Measurements from ENCODE around the gene BCOR. TPM values are rescaled to one million over a fixed set of nuclear protein-coding genes. Genes with fewer than 3 reads are reported as not detected.

BCOR gene
- total RNA-seq, 4 donors from 2014 or later: 12.0 to 20.1 (median 17.4) TPM

GRCh38 chrX:40016749-40017148 is 81.0 kb downstream of the BCOR start:
- 53 to 71% methylated on average over 1 to 2 of the region's 2 CpGs for WGBS, 2 donors
- H3K27me3 ChIP-seq: no peaks in the 10 kb centered on the region
- intact Hi-C loops (cut with DNase I): no loop called here

DNA sequence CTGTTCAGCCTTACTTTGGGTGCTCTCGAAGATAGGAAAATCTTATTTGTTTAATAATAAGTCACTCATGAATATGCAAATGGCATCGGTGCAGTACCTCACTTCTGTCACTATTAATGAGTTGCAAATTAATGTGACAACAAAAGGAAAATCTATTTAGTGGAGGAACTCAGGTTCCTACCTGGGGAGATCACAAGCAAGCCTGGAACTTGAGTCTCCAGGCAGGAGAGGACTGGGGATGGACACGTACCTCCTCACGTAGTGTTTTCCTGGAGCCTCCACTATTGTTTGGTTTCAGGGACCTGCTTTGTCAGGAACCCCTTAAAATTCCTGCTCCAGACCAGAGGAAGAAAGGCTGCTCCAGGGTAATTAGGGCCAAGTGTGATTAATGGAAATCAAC is 82.1 kb downstream of the BCOR start:
- intact Hi-C loops (cut with DNase I): no loop called here
- H3K36me3 ChIP-seq: no peaks in the 10 kb centered on the region
- H3K9me3 ChIP-seq: peaks cover 0 to 4% (median 0%) of the 10 kb centered on the region in 3 donors
- no peak overlapping the region for H3K4me3 ChIP-seq
- TF ChIP-seq POLR2A (IDR thresholded peaks at IDR 0.05): no peak
- TF ChIP-seq, protein P1, sequence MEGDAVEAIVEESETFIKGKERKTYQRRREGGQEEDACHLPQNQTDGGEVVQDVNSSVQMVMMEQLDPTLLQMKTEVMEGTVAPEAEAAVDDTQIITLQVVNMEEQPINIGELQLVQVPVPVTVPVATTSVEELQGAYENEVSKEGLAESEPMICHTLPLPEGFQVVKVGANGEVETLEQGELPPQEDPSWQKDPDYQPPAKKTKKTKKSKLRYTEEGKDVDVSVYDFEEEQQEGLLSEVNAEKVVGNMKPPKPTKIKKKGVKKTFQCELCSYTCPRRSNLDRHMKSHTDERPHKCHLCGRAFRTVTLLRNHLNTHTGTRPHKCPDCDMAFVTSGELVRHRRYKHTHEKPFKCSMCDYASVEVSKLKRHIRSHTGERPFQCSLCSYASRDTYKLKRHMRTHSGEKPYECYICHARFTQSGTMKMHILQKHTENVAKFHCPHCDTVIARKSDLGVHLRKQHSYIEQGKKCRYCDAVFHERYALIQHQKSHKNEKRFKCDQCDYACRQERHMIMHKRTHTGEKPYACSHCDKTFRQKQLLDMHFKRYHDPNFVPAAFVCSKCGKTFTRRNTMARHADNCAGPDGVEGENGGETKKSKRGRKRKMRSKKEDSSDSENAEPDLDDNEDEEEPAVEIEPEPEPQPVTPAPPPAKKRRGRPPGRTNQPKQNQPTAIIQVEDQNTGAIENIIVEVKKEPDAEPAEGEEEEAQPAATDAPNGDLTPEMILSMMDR (IDR thresholded peaks at IDR 0.05): no peak
- peaks cover 9 to 25% (median 14%) of the 10 kb centered on the region in 3 donors for H3K4me1 ChIP-seq
- H3K27ac ChIP-seq: no peak overlapping the region
- H3K27me3 ChIP-seq: no peaks in the 10 kb centered on the region
- no peak for DNase-seq
- 73 to 84% methylated on average over 4 of the region's 4 CpGs for WGBS, 2 donors

More at GRCh38 chrX:40016749-40017148, 81.0 kb downstream of the BCOR start:
- Histone ChIP-seq H3K36me3 (no peaks in the 10 kb centered on the region), H3K27ac (no peak overlapping the region), H3K4me1 (peaks cover 9 to 19% (median 10%) of the 10 kb centered on the region in 3 donors), H3K4me3 (no peak overlapping the region), H3K9me3 (peaks cover 0 to 4% (median 0%) of the 10 kb centered on the region in 3 donors)
- DNase-seq: no peak
- no peak for TF ChIP-seq POLR2A (IDR thresholded peaks at IDR 0.05)
- TF ChIP-seq, protein P1 (IDR thresholded peaks at IDR 0.05): no peak

GRCh38 chrX:40013266-40014195 is 84.2 kb downstream of the BCOR start:
- intact Hi-C loops (cut with DNase I): no loop called here
- TF ChIP-seq, protein P1 (IDR thresholded peaks at IDR 0.05): no peak
- TF ChIP-seq POLR2A (IDR thresholded peaks at IDR 0.05): peak in 1 of 4 donors; percentile 43
- Histone ChIP-seq H3K4me1 (peaks cover 9 to 36% (median 17%) of the 10 kb centered on the region in 3 donors), H3K27ac (peak overlapping the region; percentile 88 to 96 (median 92)), H3K27me3 (peaks cover 0 to 8% (median 0%) of the 10 kb centered on the region in 4 donors), H3K36me3 (no peaks in the 10 kb centered on the region), H3K4me3 (peak overlapping the region; percentile 44 to 72 (median 60)), H3K9me3 (peaks cover 0 to 4% (median 0%) of the 10 kb centered on the region in 3 donors)
- no peak for DNase-seq
- WGBS, 2 donors: 0% methylated on average over 4 of the region's 76 CpGs; no CpG with 5 or more reads in 1 of the 2 donors

GRCh38 chrX:40012868-40013265 is 84.9 kb downstream of the BCOR start:
- TF ChIP-seq, protein P1 (IDR thresholded peaks at IDR 0.05): no peak
- no peak for TF ChIP-seq POLR2A (IDR thresholded peaks at IDR 0.05)
- WGBS, 2 donors: 34% methylated on average over 5 of the region's 35 CpGs; no CpG with 5 or more reads in 1 of the 2 donors
- intact Hi-C loops (cut with DNase I): no loop called here
- Histone ChIP-seq H3K4me1 (peaks cover 9 to 39% (median 17%) of the 10 kb centered on the region in 3 donors), H3K27ac (peak overlapping the region; percentile 88 to 96 (median 92)), H3K36me3 (no peaks in the 10 kb centered on the region), H3K9me3 (peaks cover 0 to 4% (median 0%) of the 10 kb centered on the region in 3 donors), H3K4me3 (peak overlapping the region; percentile 44 to 72 (median 60)), H3K27me3 (peaks cover 0 to 14% (median 2%) of the 10 kb centered on the region in 4 donors)
- no peak for DNase-seq
